Fibroblast of the aortic adventitia (primary cell): ENCODE data around the gene SQOR. TPM values are rescaled to one million over a fixed set of nuclear protein-coding genes. Genes with fewer than 3 reads are reported as not detected.

Source experiments
- DNase-seq: peaks from one replicate; pipeline ENCODE4 v3.0.0-alpha.2; 2010; ENCODE audit warnings: low read depth
- H3K4me3 ChIP-seq: 2 replicates; pipeline ENCODE4 v1.5.1; 2011; ENCODE audit warnings: low read depth, mild to moderate bottlenecking, control low read depth, low read length, moderate library complexity
- CTCF ChIP-seq: IDR thresholded peaks from 2 replicates; pipeline ENCODE4 v1.5.1; 2011; ENCODE audit warnings: mild to moderate bottlenecking, low read length, control low read depth, inconsistent platforms; ENCODE audit not compliant: insufficient read depth
- total RNA-seq: library from RNA; depleted of rRNA; stranded (reverse); fragments of >200 nt; gene quantifications from 2 replicates; pipeline ENCODE4 v1.2.3, GENCODE V29; 2012; ENCODE audit warnings: low replicate concordance

SQOR gene
- total RNA-seq, 1 donor = 101 TPM

GRCh38 chr15:45606413-45606812, 28.4 kb upstream of the SQOR start:
- no peak overlapping the region for H3K4me3 ChIP-seq
- DNase-seq = no peak
- TF ChIP-seq CTCF = no peak

- TF ChIP-seq CTCF = no peak
- no peak overlapping the region for H3K4me3 ChIP-seq
- no peak for DNase-seq
Measured at GRCh38 chr15:45606841-45607240, 28.0 kb upstream of the SQOR start.

- peak; percentile 48 for TF ChIP-seq CTCF
- peak; percentile 43 for DNase-seq
- H3K4me3 ChIP-seq = no peak overlapping the region
Measured at GRCh38 chr15:45611305-45611704, 23.5 kb upstream of the SQOR start.

GRCh38 chr15:45612790-45613415, 21.9 kb upstream of the SQOR start:
- TF ChIP-seq CTCF = no peak
- DNase-seq = peak; percentile 39
- H3K4me3 ChIP-seq = no peak overlapping the region

- no peak for TF ChIP-seq CTCF
- no peak overlapping the region for H3K4me3 ChIP-seq
- no peak for DNase-seq
Measured at GRCh38 chr15:45616901-45617323, 17.9 kb upstream of the SQOR start.

GRCh38 chr15:45618813-45619212, 16.0 kb upstream of the SQOR start:
- no peak for TF ChIP-seq CTCF
- DNase-seq = no peak

GRCh38 chr15:45628136-45628535, 6.7 kb upstream of the SQOR start:
- H3K4me3 ChIP-seq = no peak overlapping the region
- TF ChIP-seq CTCF = no peak
- DNase-seq = no peak

More at GRCh38 chr15:45618813-45619212, 16.0 kb upstream of the SQOR start:
- H3K4me3 ChIP-seq = no peak overlapping the region
